Measurements from ENCODE around the gene LAD1.

LAD1 gene

DNA sequence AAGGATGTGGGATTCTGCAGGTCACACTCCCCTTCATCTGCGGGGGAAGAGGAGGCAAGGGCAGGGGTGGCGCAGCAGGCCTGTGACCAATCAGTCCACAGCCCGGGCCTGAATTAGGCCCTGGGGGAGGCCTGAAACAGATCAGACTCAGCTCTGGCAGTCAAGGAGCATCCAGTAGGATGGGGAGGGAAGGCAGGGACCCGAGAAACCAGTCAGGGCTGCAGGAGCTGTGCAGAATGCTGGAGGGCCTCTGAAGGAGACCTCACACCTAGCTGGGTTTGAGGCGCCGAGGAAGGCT lies 34.4 kb downstream of the LAD1 start:
- TF ChIP-seq FOXK2 (IDR thresholded peaks at IDR 0.05) (no peak), FOXA1 (IDR thresholded peaks at IDR 0.05) (no peak), SUZ12 (IDR thresholded peaks at IDR 0.05) (no peak), NFRKB (IDR thresholded peaks at IDR 0.05) (no peak), CTBP1 (IDR thresholded peaks at IDR 0.05; ENCODE audit: borderline replicate concordance) (no peak)
- no peak for DNase-seq (ENCODE audit: extremely low spot score)
- CTCF ChIA-PET = interaction anchor here (0.6 kb wide), 1 partner anchor 110 kb away, joined by 3 read pairs; no protein-coding TSS in a partner anchor
- POLR2A ChIA-PET = no interaction called here

DNA sequence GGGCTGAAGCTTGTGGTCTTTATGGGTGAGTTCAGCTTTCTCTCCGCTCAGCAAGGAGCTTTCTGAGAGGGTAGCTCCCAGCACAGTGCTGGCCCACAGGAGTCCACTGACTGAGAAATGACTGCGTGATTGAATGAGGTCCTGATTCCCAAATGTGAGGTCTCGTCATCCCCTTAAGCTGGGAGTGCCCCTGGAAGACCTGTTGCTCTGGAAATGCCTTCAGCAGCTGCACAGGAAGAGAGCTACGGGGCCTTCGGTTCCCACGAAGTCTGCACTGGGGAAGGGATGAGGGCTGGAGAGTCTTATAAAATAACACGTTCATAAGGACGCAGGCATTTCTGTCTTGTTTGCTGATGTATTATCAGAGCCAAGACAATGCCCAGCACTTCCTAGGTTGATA lies 35.7 kb downstream of the LAD1 start:
- ChIA-PET POLR2A (no interaction called here), CTCF (interaction anchor here (0.9 to 3.9 kb wide), 2 partner anchors 9 to 109 kb away, joined by 3 to 24 read pairs; no protein-coding TSS in a partner anchor)
- no peak for DNase-seq (ENCODE audit: extremely low spot score)
- TF ChIP-seq FOXM1 (IDR thresholded peaks at IDR 0.05; ENCODE audit: borderline replicate concordance) (no peak), LEF1 (IDR thresholded peaks at IDR 0.05; ENCODE audit: borderline replicate concordance) (no peak), FOXA1 (IDR thresholded peaks at IDR 0.05) (no peak), BHLHE40 (IDR thresholded peaks at IDR 0.05; ENCODE audit: borderline replicate concordance) (no peak)

DNA sequence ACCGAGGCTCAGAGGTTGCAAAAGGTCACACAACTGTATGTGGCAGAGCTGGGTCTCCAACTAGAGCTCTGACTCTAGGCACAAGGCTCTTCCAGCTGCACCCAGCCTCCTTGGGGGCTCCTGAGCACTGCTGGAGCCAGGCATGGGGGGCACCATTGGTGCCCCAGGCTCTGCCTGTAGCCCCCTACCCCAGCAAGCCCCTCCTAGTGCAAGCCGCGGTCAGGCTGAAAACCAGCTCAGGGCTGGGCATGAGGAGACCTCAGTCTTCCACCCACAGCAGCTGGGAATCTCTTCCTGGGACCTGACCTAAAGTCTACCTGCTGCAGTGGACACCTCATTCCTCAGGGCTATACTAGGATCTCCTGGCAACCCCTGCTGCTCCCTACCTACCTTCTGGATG lies 36.2 kb downstream of the LAD1 start:
- CTCF ChIA-PET = interaction anchor here (0.5 to 3.9 kb wide), 4 partner anchors 9 to 356 kb away, joined by 3 to 24 read pairs (median 4); no protein-coding TSS in a partner anchor
- DNase-seq (ENCODE audit: extremely low spot score) = no peak
- no peak for TF ChIP-seq L3MBTL2 (conservative IDR thresholded peaks at IDR 0.05)
- TF ChIP-seq CTBP1 (IDR thresholded peaks at IDR 0.05; ENCODE audit: borderline replicate concordance) = no peak
- TF ChIP-seq FOXK2 (IDR thresholded peaks at IDR 0.05) = no peak
- TF ChIP-seq TARDBP (IDR thresholded peaks at IDR 0.05) = no peak
- no peak for TF ChIP-seq LEF1 (IDR thresholded peaks at IDR 0.05; ENCODE audit: borderline replicate concordance)
- TF ChIP-seq ARNT (IDR thresholded peaks at IDR 0.05) = no peak
- TF ChIP-seq SUZ12 (IDR thresholded peaks at IDR 0.05) = no peak
- TF ChIP-seq, protein P1, sequence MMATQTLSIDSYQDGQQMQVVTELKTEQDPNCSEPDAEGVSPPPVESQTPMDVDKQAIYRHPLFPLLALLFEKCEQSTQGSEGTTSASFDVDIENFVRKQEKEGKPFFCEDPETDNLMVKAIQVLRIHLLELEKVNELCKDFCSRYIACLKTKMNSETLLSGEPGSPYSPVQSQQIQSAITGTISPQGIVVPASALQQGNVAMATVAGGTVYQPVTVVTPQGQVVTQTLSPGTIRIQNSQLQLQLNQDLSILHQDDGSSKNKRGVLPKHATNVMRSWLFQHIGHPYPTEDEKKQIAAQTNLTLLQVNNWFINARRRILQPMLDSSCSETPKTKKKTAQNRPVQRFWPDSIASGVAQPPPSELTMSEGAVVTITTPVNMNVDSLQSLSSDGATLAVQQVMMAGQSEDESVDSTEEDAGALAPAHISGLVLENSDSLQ (IDR thresholded peaks at IDR 0.05) = no peak
- TF ChIP-seq SP1 (IDR thresholded peaks at IDR 0.05) = no peak
- TF ChIP-seq HDGF (IDR thresholded peaks at IDR 0.05; ENCODE audit: borderline replicate concordance) = no peak
- TF ChIP-seq NFRKB (IDR thresholded peaks at IDR 0.05) = no peak
- no peak for TF ChIP-seq ELF4 (IDR thresholded peaks at IDR 0.05)
- no peak for TF ChIP-seq FOXM1 (IDR thresholded peaks at IDR 0.05; ENCODE audit: borderline replicate concordance)
- TF ChIP-seq BHLHE40 (IDR thresholded peaks at IDR 0.05; ENCODE audit: borderline replicate concordance) = no peak
- no peak for TF ChIP-seq ZNF384 (IDR thresholded peaks at IDR 0.05)
- TF ChIP-seq FOXA1 (IDR thresholded peaks at IDR 0.05) = no peak
- POLR2A ChIA-PET = no interaction called here

DNA sequence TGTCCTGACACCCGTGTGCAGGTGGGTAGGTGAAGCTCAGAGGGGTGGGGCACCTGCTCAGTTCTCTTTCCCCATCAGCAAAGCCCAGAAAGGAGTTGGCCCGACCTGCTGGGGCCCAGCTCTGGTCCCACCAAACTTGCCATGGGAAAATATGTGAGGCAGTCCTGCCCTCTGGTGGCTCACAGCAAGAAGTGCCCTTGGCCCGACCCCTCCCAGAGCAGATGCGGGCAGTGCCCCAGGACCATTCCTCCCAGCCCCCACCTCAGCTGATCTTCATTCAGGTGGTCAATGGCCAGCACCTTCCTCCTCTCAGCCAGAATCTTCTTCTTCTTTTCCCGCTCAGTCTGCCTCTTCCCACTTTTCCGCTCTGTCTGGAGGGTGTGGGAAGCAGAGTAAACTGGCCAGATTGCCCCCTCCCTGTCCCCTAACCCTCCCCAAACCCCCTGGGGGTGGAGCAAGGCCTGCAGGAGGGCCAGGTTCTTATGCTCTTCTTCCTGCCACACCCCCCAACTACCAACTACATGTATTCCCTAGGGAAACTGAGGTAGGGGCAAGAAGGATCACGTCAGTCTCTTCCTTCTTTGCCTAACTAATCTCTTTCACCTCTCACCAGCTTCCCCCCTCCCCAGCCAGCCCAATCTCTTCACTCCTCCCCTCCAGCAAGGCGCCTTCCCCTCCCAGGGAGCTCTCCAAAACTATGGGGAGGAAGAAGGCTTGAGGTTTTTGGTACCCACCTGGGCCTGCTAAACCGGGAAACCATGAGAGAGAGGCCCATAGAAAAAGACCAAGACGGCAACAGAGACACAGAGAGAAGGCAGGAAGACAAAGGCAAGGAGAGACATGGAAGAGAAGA lies 37.2 kb downstream of the LAD1 start:
- DNase-seq (ENCODE audit: extremely low spot score) = peak; percentile 91
- TF ChIP-seq SUZ12 (IDR thresholded peaks at IDR 0.05) = no peak
- 0 out of 2 replicates have a peak, but pooled peaks have one; percentile 31 for TF ChIP-seq HDGF (IDR thresholded peaks at IDR 0.05; ENCODE audit: borderline replicate concordance)
- POLR2A ChIA-PET = no interaction called here
- CTCF ChIA-PET = interaction anchor here (0.6 to 3.9 kb wide), 12 partner anchors 15 to 503 kb away, joined by 3 to 24 read pairs (median 3); no protein-coding TSS in a partner anchor

DNA sequence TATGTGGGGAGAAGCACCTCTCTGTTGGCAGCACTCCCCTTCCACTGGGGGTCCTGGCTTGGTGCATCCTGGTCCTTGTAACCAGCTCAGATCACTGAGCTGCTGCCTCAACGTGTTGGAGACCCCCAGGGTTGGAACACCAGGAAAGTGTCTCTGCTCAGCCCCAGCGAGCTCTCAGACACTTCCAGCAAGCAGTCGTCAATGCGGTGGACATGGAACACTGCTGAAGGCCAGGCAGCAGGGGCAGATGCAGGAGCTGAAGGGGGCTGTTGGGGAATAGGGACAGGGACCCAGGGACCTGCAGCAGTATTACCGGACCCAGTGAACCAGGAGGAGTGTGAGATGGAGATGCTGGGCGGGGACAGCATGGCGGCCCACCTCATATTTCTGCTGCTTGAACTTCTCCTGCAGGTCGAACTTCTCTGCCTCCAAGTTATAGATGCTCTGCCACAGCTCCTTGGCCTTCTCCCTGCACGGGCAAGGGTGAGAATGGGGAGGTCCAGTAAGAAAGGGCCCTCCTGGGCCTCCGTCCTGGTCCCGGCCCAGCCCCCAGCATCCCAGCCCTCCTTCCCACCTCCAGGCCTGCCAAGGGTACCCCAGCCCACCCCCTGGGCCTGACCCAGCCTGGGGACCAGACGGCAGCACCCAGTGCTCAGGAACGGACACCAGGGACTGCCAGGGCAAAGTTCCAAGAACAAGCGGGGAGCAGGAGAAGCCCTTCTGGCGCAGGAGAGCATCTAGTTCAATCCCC lies 38.0 kb downstream of the LAD1 start:
- CTCF ChIA-PET = interaction anchor here (0.6 to 3.9 kb wide), 13 partner anchors 10 to 502 kb away, joined by 3 to 24 read pairs (median 3); no protein-coding TSS in a partner anchor
- TF ChIP-seq NFRKB (IDR thresholded peaks at IDR 0.05) (no peak), FOXA1 (IDR thresholded peaks at IDR 0.05) (no peak), ELF4 (IDR thresholded peaks at IDR 0.05) (no peak), SP1 (IDR thresholded peaks at IDR 0.05) (no peak), ARNT (IDR thresholded peaks at IDR 0.05) (no peak), FOXM1 (IDR thresholded peaks at IDR 0.05; ENCODE audit: borderline replicate concordance) (no peak), CTBP1 (IDR thresholded peaks at IDR 0.05; ENCODE audit: borderline replicate concordance) (no peak), TARDBP (IDR thresholded peaks at IDR 0.05) (no peak), BHLHE40 (IDR thresholded peaks at IDR 0.05; ENCODE audit: borderline replicate concordance) (no peak)
- no peak for DNase-seq (ENCODE audit: extremely low spot score)
- POLR2A ChIA-PET = no interaction called here

DNA sequence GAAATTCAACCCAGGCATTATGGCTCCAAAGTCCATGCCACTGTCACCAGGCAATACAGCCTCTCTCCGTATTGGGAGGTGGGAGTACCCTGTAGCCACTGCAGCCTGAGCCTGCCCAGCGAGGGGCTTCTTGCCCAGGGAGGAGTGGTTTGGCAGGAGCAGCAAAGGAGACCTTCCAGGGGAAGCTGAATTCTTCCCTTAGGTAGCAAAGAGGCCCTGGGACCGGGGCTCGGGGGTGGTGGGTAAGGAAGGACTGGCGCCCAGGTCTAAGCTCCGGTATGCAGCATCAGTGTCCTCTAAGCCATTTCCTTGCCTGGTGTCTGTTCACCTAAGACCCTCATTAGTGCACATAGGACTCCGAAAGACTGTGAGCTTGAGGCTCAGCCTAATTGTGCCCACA lies 38.6 kb downstream of the LAD1 start:
- TF ChIP-seq TARDBP (IDR thresholded peaks at IDR 0.05) (no peak), SP1 (IDR thresholded peaks at IDR 0.05) (no peak), CTBP1 (IDR thresholded peaks at IDR 0.05; ENCODE audit: borderline replicate concordance) (no peak), FOXA1 (IDR thresholded peaks at IDR 0.05) (no peak)
- TF ChIP-seq, protein P1 (IDR thresholded peaks at IDR 0.05) = no peak
- no peak for DNase-seq (ENCODE audit: extremely low spot score)
- POLR2A ChIA-PET = no interaction called here
- CTCF ChIA-PET = interaction anchor here (0.5 to 3.9 kb wide), 11 partner anchors 10 to 173 kb away, joined by 3 to 24 read pairs (median 3); no protein-coding TSS in a partner anchor

DNA sequence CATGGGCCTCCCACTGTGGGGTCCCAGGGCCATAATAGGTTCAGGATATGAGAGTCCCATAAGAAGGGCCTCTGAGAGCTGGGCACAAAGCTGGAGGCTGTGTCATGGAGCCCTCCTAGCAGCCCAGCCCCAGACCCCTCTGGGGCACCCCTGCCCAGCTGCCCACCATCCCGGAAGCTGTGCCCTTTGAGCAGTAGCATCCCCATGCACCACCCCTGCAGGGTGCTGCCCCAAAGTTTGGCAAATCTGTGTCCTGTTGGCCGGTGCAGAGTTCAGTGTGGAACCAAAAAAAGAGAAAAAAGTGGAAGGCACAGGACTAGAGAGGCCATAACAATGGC lies 39.3 kb downstream of the LAD1 start:
- no peak for DNase-seq (ENCODE audit: extremely low spot score)
- POLR2A ChIA-PET = interaction anchor here (0.8 kb wide), 1 partner anchor 108 kb away, joined by 3 read pairs; no protein-coding TSS in a partner anchor
- TF ChIP-seq ZNF384 (IDR thresholded peaks at IDR 0.05) = no peak
- TF ChIP-seq SP1 (IDR thresholded peaks at IDR 0.05) = no peak
- no peak for TF ChIP-seq SUZ12 (IDR thresholded peaks at IDR 0.05)
- no peak for TF ChIP-seq TARDBP (IDR thresholded peaks at IDR 0.05)
- no peak for TF ChIP-seq BHLHE40 (IDR thresholded peaks at IDR 0.05; ENCODE audit: borderline replicate concordance)
- TF ChIP-seq, protein P1 (IDR thresholded peaks at IDR 0.05) = no peak
- no peak for TF ChIP-seq ELF4 (IDR thresholded peaks at IDR 0.05)
- no peak for TF ChIP-seq CTBP1 (IDR thresholded peaks at IDR 0.05; ENCODE audit: borderline replicate concordance)
- no peak for TF ChIP-seq HDGF (IDR thresholded peaks at IDR 0.05; ENCODE audit: borderline replicate concordance)
- no peak for TF ChIP-seq FOXA1 (IDR thresholded peaks at IDR 0.05)
- no peak for TF ChIP-seq LEF1 (IDR thresholded peaks at IDR 0.05; ENCODE audit: borderline replicate concordance)
- TF ChIP-seq FOXM1 (IDR thresholded peaks at IDR 0.05; ENCODE audit: borderline replicate concordance) = no peak
- TF ChIP-seq L3MBTL2 (conservative IDR thresholded peaks at IDR 0.05) = no peak
- CTCF ChIA-PET = interaction anchor here (1.1 to 3.1 kb wide), 2 partner anchors 13 to 105 kb away, joined by 5 to 10 read pairs; no protein-coding TSS in a partner anchor

Data from HEK293T (cell line).